ENCODE results near the gene TPPP3.
"Not testable (repeated sequence)": the region's sequence is repeated elsewhere in the genome, so short reads cannot be mapped to it uniquely, and the experiment has no call there.

Gene TPPP3

DNA sequence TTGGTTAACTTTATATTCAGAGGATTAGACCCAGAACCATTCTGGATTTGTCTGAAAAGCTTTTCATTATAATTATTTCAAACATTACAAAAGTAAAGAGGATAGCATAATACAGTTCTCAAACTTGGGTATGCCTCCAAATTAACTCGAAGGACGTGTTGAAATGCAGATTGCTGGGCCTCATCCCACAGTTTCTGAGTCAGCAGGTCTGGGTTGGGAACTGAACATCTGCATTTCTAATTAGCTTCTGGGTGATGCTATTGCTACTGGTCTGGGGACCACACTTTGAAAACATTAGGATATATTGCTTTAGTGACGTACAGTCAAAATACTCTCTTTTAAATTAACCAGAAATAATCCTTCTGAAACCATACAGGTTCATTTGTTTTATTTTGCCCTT, 10.0 kb downstream of the TPPP3 start:
- intact Hi-C loops (cut with micrococcal nuclease), result no loop called here
- no peak overlapping the region for H3K27ac Mint-ChIP-seq
- no peak overlapping the region for H3K4me3 Mint-ChIP-seq
- H3K4me1 Mint-ChIP-seq (ENCODE audit: low read depth), result no peaks in the 10 kb centered on the region
- no peaks in the 10 kb centered on the region for H3K36me3 Mint-ChIP-seq (ENCODE audit: low read depth)
- peaks cover 45% of the 10 kb centered on the region for H3K27me3 Mint-ChIP-seq
- no peaks in the 10 kb centered on the region for H3K9me3 Mint-ChIP-seq

DNA sequence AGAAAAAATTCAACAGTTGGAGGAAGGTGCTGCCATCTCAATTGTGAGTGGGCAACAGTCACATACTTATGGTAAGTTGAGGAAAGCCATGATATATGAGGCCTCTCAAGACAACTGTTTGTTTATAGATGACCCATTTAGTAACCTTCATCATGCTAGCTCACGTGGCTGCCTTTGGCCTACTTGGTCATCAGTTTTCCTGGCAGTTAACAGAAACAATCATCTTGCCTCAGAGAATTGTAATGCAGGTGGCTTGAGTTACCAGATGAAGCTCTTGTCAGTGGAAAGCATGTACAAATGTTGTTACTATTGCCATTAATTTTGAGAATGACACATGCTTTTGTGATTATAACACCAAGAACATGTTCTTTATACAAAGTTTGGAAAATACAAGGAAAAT, 14.7 kb downstream of the TPPP3 start:
- Mint-ChIP-seq H3K9me3 (no peaks in the 10 kb centered on the region), H3K27ac (no peak overlapping the region), H3K36me3 (ENCODE audit: low read depth) (no peaks in the 10 kb centered on the region), H3K4me3 (no peak overlapping the region), H3K4me1 (ENCODE audit: low read depth) (peaks cover 7% of the 10 kb centered on the region), H3K27me3 (peaks cover 16% of the 10 kb centered on the region)
- intact Hi-C loops (cut with micrococcal nuclease), result no loop called here

DNA sequence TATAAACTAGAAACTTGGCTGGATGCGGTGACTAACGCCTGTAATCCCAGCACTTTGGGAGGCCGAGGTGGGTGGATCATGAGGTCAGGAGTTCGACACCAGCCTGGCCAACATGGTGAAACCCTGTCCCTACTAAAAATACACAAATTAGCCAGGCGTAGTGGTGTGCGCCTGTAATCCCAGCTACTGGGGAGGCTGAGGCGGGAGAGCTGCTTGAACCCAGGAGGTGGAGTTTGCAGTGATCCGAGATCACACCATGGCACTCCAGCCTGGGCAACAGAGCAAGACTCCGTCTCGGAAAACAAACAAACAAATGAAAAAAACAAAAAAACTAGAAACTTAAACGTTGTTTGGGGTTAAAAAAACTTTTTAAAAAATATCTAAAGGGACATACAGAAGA, 17.3 kb downstream of the TPPP3 start:
- not testable (repeated sequence) for H3K27ac Mint-ChIP-seq; H3K4me1 Mint-ChIP-seq (ENCODE audit: low read depth)

DNA sequence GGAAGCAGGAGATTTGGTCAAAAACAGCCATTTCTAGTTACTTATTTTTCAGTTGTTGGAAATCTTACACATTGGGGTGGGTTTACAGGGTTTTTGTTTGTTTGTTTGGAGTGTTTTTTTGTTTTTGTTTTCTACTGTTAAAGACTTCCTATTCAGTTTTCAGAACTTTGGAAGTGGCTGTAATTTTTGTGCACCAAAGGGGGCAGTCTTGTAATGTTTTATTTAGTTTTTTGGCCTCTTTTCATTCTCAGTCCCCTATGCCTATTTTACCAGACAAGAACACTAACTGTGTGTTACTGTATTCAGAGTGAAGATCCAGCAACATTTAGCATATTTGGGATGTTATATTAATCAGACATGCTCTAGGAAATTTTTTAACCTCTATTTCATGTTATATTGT, 20.6 kb downstream of the TPPP3 start:
- Mint-ChIP-seq H3K4me3 (no peak overlapping the region), H3K27me3 (peaks cover 7% of the 10 kb centered on the region), H3K4me1 (ENCODE audit: low read depth) (peaks cover 7% of the 10 kb centered on the region), H3K9me3 (no peaks in the 10 kb centered on the region), H3K36me3 (ENCODE audit: low read depth) (no peaks in the 10 kb centered on the region), H3K27ac (no peak overlapping the region)
- intact Hi-C loops (cut with micrococcal nuclease), result loop anchor here (5.0 kb wide), 1 partner anchor 40 kb away; no protein-coding TSS in a partner anchor

More for the DNA sequence above, 17.3 kb downstream of the TPPP3 start:
- intact Hi-C loops (cut with micrococcal nuclease); H3K27me3 Mint-ChIP-seq; H3K4me3 Mint-ChIP-seq; H3K9me3 Mint-ChIP-seq; H3K36me3 Mint-ChIP-seq (ENCODE audit: low read depth): not testable (repeated sequence)

DNA sequence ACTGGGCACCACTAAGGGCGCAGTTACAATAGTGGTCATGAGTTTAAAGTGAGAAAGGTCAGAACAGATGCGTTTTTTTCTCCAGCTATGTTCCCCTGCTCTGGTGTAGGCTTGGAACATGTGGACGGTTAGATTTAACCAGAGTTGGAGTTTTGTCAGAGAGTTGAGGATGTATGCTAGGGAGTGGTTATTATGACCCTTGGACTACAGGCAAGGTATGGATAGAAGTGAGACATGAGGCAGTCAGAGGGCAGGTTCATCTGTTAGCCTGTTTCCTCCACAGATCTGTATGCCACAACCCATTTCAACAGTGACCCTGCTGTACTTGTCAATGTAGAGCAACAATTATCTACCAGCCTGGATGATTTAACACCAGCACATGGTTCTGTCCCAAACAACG, 22.6 kb downstream of the TPPP3 start:
- no peak overlapping the region for H3K4me3 Mint-ChIP-seq
- peaks cover 12% of the 10 kb centered on the region for H3K4me1 Mint-ChIP-seq (ENCODE audit: low read depth)
- no peaks in the 10 kb centered on the region for H3K27me3 Mint-ChIP-seq
- H3K27ac Mint-ChIP-seq, result no peak overlapping the region
- no peaks in the 10 kb centered on the region for H3K9me3 Mint-ChIP-seq
- H3K36me3 Mint-ChIP-seq (ENCODE audit: low read depth), result no peaks in the 10 kb centered on the region
- intact Hi-C loops (cut with micrococcal nuclease), result loop anchor here (5.0 kb wide), 1 partner anchor 42 kb away; no protein-coding TSS in a partner anchor

DNA sequence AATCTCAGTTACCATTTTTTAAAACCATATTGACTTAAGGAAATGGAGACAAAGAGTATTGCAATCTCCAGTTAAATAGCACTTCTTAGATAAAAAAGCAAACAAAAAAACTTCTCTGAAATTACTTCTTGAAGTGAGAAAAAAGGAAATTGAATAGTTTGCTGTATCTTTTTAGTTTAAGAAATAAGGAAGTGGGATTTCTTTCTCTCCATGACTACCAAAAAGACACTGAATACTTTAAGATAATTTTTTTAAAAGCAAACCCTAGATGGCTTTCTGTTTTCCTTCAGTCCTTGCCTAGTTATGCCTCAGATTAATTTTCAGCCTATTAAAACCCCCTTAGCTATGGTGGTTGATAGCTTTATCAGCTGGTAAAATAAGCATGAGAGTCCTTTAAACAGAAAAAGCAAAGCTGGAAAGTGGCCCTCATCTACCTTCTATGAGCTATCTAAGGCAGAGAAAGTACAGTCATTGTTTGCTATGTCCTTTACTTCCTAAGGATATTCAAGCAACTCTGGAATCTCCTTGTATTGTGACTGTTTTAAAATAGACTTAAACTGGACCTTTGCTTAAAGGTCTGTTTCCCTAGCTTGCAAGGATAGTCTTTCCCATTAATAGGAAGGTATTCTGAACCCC, 28.6 kb downstream of the TPPP3 start:
- peak overlapping the region; percentile 56 for H3K27ac Mint-ChIP-seq
- H3K27me3 Mint-ChIP-seq, result peaks cover 2% of the 10 kb centered on the region
- H3K4me3 Mint-ChIP-seq, result no peak overlapping the region
- H3K4me1 Mint-ChIP-seq (ENCODE audit: low read depth), result peaks cover 24% of the 10 kb centered on the region
- H3K36me3 Mint-ChIP-seq (ENCODE audit: low read depth), result no peaks in the 10 kb centered on the region
- intact Hi-C loops (cut with micrococcal nuclease), result no loop called here
- H3K9me3 Mint-ChIP-seq, result no peaks in the 10 kb centered on the region

DNA sequence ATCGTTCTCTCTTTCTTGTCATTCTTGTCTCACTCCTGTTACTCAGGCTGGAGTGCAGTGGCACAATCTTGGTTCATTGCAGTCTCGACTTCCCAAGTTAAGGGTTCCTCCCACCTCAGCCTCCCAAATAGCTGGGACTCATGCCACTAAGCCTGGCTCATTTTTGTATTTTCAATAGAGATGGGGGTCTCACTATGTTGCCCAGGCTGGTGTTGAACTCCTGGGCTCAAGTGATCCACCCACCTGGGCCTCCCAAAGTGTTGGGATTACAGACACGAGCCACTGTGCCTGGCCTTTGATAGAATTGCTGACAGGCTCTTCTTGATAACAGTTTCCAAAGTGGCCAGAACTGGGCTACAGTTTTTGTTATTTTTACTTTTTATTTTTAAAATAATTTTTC, 32.3 kb downstream of the TPPP3 start:
- peaks cover 2% of the 10 kb centered on the region for H3K27me3 Mint-ChIP-seq
- H3K27ac Mint-ChIP-seq, result no peak overlapping the region
- no peak overlapping the region for H3K4me3 Mint-ChIP-seq
- H3K9me3 Mint-ChIP-seq, result no peaks in the 10 kb centered on the region
- intact Hi-C loops (cut with micrococcal nuclease), result no loop called here
- no peaks in the 10 kb centered on the region for H3K36me3 Mint-ChIP-seq (ENCODE audit: low read depth)
- peaks cover 22% of the 10 kb centered on the region for H3K4me1 Mint-ChIP-seq (ENCODE audit: low read depth)

DNA sequence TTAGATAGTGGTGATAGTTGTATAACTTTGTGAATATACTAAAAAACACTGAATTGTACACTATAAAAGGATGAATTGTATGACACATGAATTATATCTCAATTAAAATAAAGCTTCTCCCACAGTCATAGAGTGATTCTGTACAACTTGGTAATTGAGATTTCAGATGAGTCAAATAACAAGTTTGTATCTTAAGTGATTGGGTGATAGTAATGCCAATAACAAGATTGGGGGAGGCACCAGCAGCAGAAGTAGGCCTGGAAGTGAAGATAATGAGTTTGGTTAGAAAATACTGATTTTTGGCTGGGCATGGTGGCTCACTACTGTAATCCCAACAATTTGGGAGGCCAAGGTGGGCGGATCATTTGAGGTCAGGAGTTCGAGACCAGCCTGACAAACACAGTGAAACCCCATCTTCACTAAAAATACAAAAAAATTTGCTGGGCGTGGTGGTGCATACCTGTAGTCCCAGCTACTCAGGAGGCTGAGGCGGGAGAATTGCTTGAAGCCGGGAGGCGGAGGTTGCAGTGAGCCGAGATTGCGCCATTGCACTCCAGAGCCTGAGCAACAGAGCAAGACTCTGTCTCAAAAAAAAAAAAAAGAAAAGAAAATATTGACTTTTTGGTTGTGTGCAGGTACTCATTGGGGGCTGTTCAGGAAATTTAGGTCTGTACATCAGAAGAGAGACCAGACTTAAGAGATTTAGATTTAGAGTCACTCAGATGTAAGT, 33.6 kb downstream of the TPPP3 start:
- H3K27me3 Mint-ChIP-seq; H3K4me1 Mint-ChIP-seq (ENCODE audit: low read depth); H3K36me3 Mint-ChIP-seq (ENCODE audit: low read depth); H3K27ac Mint-ChIP-seq; H3K4me3 Mint-ChIP-seq; H3K9me3 Mint-ChIP-seq; intact Hi-C loops (cut with micrococcal nuclease): not testable (repeated sequence)

DNA sequence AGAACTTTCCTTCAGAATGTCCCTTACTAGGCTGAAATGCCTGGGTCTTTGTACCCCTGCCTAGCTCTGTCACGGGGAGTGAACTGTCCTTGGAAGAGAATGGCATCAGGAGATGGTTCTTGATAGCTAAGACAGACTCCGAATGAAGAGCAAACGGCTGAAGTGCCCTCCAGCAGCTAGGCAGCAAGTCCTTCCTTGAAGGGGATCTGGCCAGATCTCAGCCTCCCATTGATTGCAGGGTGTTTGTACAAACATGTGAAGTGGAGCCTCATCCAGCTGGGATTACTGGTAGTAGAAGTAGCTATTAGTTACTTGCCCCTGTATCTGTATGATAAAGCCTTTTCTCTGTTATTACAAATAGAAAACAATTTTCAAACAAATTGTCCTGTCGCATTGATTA, 35.7 kb downstream of the TPPP3 start:
- H3K4me1 Mint-ChIP-seq (ENCODE audit: low read depth), result no peaks in the 10 kb centered on the region

DNA sequence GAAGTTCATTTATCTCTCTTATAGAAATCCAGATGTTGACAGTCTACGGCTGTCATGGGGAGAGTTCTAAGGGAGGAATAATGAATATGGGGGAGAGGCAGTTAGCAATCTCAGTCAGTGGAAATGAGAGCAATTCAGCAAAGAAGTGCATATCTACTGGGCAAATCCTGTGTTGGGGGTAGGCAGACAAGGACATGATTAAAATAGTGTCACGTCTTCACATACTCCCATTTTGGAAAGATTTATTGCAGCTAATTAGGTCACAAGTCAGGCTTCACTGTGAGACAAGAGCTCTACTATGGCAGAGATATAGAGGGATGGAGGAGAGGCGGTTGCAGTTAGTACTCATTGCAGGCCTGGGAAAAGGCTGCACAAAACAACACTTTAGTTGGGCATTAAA, 36.9 kb downstream of the TPPP3 start:
- no peak overlapping the region for H3K27ac Mint-ChIP-seq
- no peak overlapping the region for H3K4me3 Mint-ChIP-seq

More for the DNA sequence above, 35.7 kb downstream of the TPPP3 start:
- H3K36me3 Mint-ChIP-seq (ENCODE audit: low read depth), result no peaks in the 10 kb centered on the region
- H3K9me3 Mint-ChIP-seq, result no peaks in the 10 kb centered on the region
- intact Hi-C loops (cut with micrococcal nuclease), result no loop called here
- H3K4me3 Mint-ChIP-seq, result no peak overlapping the region
- H3K27me3 Mint-ChIP-seq, result peaks cover 12% of the 10 kb centered on the region
- no peak overlapping the region for H3K27ac Mint-ChIP-seq

DNA sequence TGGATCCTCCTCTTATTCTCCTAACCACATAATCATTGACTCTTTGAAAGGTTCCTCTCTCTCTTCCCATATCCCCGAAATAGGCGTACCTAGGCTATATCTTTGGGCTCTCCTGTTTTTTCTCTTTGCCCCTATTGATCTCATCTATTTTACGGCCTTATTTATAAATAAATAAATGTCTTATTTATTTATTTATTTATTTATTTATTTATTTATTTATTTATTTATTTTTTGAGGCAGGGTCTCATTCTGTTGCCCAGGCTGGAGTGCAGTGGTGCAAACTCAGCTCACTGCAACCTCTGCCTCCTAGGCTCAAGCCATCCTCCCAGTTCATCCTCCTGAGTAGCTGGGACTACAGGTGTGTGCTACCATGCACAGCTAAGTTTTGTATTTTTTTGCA, 40.8 kb downstream of the TPPP3 start:
- H3K27ac Mint-ChIP-seq; H3K4me3 Mint-ChIP-seq; intact Hi-C loops (cut with micrococcal nuclease); H3K36me3 Mint-ChIP-seq (ENCODE audit: low read depth); H3K27me3 Mint-ChIP-seq; H3K4me1 Mint-ChIP-seq (ENCODE audit: low read depth); H3K9me3 Mint-ChIP-seq: not testable (repeated sequence)

More for the DNA sequence above, 36.9 kb downstream of the TPPP3 start:
- no peaks in the 10 kb centered on the region for H3K4me1 Mint-ChIP-seq (ENCODE audit: low read depth)
- intact Hi-C loops (cut with micrococcal nuclease), result no loop called here
- H3K9me3 Mint-ChIP-seq, result no peaks in the 10 kb centered on the region
- H3K36me3 Mint-ChIP-seq (ENCODE audit: low read depth), result no peaks in the 10 kb centered on the region
- peaks cover 12% of the 10 kb centered on the region for H3K27me3 Mint-ChIP-seq

DNA sequence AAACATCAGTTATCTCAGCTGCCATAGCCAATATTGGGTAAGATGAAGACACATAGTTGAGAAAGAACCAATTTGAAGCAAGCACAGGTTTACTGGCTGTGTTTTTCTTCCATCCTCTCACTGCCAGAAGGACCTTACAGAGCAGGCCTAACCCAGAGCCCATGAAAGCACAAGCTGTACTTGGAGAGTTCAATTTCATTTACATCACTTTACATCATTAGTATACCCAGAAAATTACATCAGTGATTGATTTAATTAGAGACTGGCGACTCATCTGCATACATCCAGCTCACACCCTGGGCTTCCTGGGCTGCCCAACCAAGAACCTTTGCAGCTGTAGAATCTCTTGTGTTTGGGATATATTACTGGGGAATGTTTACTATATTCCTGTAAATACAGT, 43.0 kb downstream of the TPPP3 start:
- Mint-ChIP-seq H3K4me1 (ENCODE audit: low read depth) (peaks cover 5% of the 10 kb centered on the region), H3K27me3 (peaks cover 8% of the 10 kb centered on the region), H3K9me3 (no peaks in the 10 kb centered on the region), H3K27ac (no peak overlapping the region), H3K4me3 (no peak overlapping the region), H3K36me3 (ENCODE audit: low read depth) (no peaks in the 10 kb centered on the region)
- intact Hi-C loops (cut with micrococcal nuclease), result no loop called here

DNA sequence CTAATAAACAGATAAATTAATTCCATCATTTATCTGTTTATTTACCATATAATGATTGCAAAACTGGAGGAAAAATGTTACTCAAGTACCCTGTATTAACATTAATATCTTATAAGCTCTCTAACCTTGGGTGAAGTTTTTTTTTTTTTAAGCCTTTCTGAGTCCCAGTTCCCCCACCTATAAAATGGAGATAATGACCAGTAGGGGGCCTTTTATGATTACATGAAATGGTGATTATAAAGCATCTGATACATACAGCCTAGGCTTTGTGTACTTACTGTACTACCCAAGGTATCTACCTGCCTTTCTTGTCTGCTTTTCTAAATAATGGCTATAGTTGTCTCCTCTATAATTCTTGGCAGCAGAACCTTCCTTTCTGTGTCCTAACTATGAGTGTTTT, 44.1 kb downstream of the TPPP3 start:
- intact Hi-C loops (cut with micrococcal nuclease), result no loop called here
- Mint-ChIP-seq H3K36me3 (ENCODE audit: low read depth) (no peaks in the 10 kb centered on the region), H3K27me3 (peaks cover 7% of the 10 kb centered on the region), H3K4me1 (ENCODE audit: low read depth) (peaks cover 7% of the 10 kb centered on the region), H3K4me3 (no peak overlapping the region), H3K9me3 (no peaks in the 10 kb centered on the region), H3K27ac (no peak overlapping the region)

DNA sequence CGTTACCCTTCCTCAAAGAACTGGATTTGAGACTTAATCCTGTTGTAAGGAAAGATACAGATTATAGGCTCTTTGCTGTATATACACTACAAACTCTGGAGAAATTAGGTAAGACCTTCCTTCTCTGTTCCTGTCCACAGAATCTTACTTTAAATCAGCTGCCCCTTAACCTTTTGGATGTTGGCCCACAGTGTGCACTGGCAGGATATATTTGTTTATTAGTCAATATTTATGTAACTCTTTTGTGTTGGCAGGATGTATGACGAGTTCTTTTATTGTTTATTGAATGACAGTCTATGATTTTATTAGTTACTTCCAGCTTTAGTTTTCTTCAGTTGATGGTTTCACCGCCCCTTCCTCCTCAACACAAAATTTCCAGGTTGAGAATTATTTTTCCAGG, 47.0 kb downstream of the TPPP3 start:
- Mint-ChIP-seq H3K4me3 (no peak overlapping the region), H3K27me3 (no peaks in the 10 kb centered on the region), H3K4me1 (ENCODE audit: low read depth) (peaks cover 7% of the 10 kb centered on the region), H3K9me3 (no peaks in the 10 kb centered on the region), H3K36me3 (ENCODE audit: low read depth) (no peaks in the 10 kb centered on the region), H3K27ac (no peak overlapping the region)
- intact Hi-C loops (cut with micrococcal nuclease), result no loop called here

DNA sequence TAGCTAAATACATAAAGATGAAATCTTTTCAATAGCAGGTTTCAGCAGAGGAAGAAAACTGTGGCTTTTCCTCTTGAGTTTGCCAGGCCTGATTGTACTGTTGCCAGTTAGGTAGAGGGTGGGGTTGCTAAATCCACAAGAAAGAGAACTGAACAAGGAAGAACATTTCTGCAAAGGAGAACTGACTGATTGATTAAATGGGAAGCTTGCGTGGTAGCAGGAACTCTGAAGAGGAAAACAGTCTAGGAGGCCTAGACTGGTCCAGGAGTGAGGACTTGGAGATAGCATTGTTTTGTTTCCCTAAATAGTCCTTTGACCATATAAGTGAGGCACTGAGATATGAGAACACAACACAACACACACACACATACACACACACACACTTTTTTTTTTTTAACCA, 47.9 kb downstream of the TPPP3 start:
- Mint-ChIP-seq H3K36me3 (ENCODE audit: low read depth) (no peaks in the 10 kb centered on the region), H3K4me3 (no peak overlapping the region), H3K27me3 (no peaks in the 10 kb centered on the region), H3K9me3 (no peaks in the 10 kb centered on the region), H3K4me1 (ENCODE audit: low read depth) (peaks cover 7% of the 10 kb centered on the region), H3K27ac (no peak overlapping the region)
- intact Hi-C loops (cut with micrococcal nuclease), result no loop called here

All from dendritic cell treated with granulocyte-macrophage colony-stimulating factor and Interleukin-4, amounts not matched to agents 40 ng/mL and 50 ng/mL, for 4 days (primary cell).